ENCODE data around the gene FAM240B.

- TF ChIP-seq TAF1 (IDR thresholded peaks at IDR 0.05; ENCODE audit: low read depth) (no peak), TEAD4 (IDR thresholded peaks at IDR 0.05) (no peak), EP300 (IDR thresholded peaks at IDR 0.05; ENCODE audit: borderline replicate concordance) (no peak), FOXM1 (IDR thresholded peaks at IDR 0.05; ENCODE audit: borderline replicate concordance, low read depth) (no peak), YY1 (IDR thresholded peaks at IDR 0.05; ENCODE audit: low read depth) (no peak), CREB1 (IDR thresholded peaks at IDR 0.05; ENCODE audit: low read depth) (no peak)
- TF ChIP-seq, protein P1, sequence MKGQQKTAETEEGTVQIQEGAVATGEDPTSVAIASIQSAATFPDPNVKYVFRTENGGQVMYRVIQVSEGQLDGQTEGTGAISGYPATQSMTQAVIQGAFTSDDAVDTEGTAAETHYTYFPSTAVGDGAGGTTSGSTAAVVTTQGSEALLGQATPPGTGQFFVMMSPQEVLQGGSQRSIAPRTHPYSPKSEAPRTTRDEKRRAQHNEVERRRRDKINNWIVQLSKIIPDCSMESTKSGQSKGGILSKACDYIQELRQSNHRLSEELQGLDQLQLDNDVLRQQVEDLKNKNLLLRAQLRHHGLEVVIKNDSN (IDR thresholded peaks at IDR 0.05), result no peak
These were observed 17.3 kb upstream of the FAM240B start for GRCh38 chr9:38737246-38737645.
